AG09309 (cell line): Measurements from ENCODE around the gene SCN1A.
A peak's percentile ranks its signal among the peaks of the same experiment; 100 is the strongest.

ENCODE experiments used
- DNase-seq: peaks from one replicate; pipeline ENCODE4 v3.0.0-alpha.2; 2010; ENCODE audit warnings: low read depth
- H3K4me3 ChIP-seq: 2 replicates; pipeline ENCODE4 v1.5.1; 2011; ENCODE audit warnings: mild to moderate bottlenecking, low read depth, low read length, moderate library complexity; ENCODE audit not compliant: control insufficient read depth
- CTCF ChIP-seq: IDR thresholded peaks from 2 replicates; pipeline ENCODE4 v1.5.1; 2011; ENCODE audit warnings: mild to moderate bottlenecking, low read depth, low read length, inconsistent platforms; ENCODE audit not compliant: insufficient read depth, control insufficient read depth; ENCODE audit errors: missing control alignments

The SCN1A gene

DNA sequence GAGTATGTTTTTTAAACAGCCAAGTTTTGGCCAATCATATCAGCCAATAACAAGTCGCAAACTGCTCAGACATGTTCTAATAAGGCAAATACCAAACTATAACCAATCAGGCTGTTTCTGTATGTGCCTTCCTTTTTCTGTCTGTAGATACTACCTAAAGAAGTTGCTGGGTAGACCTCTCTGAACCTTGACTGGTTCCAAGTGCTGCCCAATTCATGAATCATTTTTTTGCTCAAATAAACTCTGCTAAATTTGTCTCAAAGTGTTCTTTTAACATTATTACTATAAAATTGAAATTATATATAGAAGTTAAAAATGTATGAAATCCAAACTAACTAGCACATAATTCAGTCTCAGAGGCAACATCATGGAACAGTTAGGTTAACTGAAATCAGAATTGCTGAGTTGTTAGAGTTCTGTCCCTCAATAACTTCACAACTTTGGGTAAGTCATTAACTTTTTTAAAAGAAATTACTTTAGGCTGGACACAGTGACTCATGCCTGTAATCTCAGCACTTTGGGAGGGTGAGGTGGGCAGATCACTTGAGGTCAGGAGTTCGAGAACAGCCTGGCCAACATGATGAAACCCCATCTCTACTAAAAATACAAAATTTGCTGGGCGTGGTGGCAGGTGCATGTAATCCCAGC is 169.4 kb downstream of the SCN1A start:
- H3K4me3 ChIP-seq: no peak overlapping the region
- DNase-seq: no peak
- no peak for TF ChIP-seq CTCF

GRCh38 chr2:165957030-165957675 is 170.7 kb downstream of the SCN1A start:
- TF ChIP-seq CTCF: no peak
- no peak for DNase-seq
- no peak overlapping the region for H3K4me3 ChIP-seq

GRCh38 chr2:165953655-165954606 is 173.9 kb downstream of the SCN1A start, which contains the start of gene TTC21B:
TSS of gene TTC21B (minus strand) at chr2:165953776. CDS start at chr2:165953705, 71 bp downstream.
- peak within 1 kb of the TSS; percentile 63 for H3K4me3 ChIP-seq
- TF ChIP-seq CTCF: peak; percentile 75
- peak; percentile 79 for DNase-seq

DNA sequence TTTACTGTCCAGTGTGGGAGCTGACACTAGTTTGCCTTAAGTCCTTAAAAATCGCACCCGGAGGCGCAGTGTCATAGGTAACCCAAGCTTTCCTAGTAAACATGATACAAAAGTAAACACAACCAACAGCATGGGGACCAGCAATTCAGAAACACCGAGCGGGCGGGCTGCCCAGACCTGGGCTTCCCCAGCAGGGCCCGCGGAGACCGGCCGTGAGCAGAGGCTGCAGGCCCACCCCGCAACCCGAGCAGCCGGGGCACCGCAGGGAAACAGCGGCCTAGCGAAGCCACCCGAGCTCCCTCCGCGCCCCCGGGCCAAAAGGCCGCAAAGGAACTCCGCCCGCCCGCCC is 174.5 kb downstream of the SCN1A start:
- DNase-seq: no peak

DNA sequence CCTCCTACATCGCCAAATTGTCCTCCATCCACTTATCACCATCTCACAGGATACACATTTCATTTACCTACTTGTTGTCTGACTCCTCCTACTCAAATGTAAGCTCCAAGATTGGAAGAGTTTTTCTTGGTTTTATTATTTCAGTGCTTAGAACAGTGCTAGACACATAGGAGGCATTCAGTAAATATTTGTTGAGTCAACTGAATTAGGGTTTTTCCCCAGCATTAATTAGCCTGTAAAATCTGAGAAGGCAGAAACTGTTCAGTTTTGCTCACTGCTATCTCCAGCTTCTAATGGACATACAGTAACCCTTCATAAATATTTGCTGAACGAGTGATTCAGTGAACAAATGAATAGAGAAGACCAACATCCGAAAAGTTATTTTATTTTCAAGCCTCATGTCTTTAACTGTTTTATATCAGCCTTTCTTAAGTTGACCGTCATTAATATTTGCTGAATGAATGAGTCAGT is 175.0 kb downstream of the SCN1A start:
- peak overlapping the region; percentile 63 for H3K4me3 ChIP-seq
- DNase-seq: no peak
- TF ChIP-seq CTCF: no peak

More for the DNA sequence above, 174.5 kb downstream of the SCN1A start:
- no peak for TF ChIP-seq CTCF
- H3K4me3 ChIP-seq: peak overlapping the region; percentile 63

DNA sequence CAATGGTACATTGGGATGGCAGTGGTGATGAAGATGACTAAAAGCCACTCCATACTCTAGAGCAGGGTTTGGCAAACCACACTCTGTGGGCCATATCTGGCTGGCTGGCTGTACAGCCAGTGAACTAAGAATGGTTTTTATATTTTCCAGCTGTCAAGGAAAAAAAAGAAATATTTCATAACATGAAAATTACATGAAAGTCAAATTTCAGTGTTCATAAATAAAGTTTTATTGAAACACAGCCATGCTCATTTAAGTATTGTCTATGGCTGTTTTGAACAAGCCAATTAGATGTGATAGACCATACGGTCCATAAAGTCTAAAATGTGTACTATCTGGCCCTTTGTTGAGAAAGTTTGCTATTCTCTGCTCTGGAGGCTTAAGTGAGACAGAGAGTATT is 175.7 kb downstream of the SCN1A start:
- no peak for TF ChIP-seq CTCF
- DNase-seq: no peak
- H3K4me3 ChIP-seq: peak overlapping the region; percentile 63; the same call in 1 of the 2 replicates
